HFF-Myc (cell line): ENCODE results near the gene SLC12A7.

ENCODE experiments used
- DNase-seq: peaks from one replicate; pipeline ENCODE4 v3.0.0-alpha.2; 2011; ENCODE audit warnings: low read depth; ENCODE audit errors: extremely low read depth
- H3K4me3 ChIP-seq: replicated peaks from 2 replicates; pipeline ENCODE4 v1.5.1; 2011; ENCODE audit warnings: low read depth, mild to moderate bottlenecking, control low read depth, low read length
- TF ChIP-seq, protein P1 (sequence below): IDR thresholded peaks from 2 replicates; pipeline ENCODE4 v1.5.1; 2012; ENCODE audit warnings: mild to moderate bottlenecking, low read depth, low read length, control low read depth; ENCODE audit errors: missing control alignments

SLC12A7 gene

DNA sequence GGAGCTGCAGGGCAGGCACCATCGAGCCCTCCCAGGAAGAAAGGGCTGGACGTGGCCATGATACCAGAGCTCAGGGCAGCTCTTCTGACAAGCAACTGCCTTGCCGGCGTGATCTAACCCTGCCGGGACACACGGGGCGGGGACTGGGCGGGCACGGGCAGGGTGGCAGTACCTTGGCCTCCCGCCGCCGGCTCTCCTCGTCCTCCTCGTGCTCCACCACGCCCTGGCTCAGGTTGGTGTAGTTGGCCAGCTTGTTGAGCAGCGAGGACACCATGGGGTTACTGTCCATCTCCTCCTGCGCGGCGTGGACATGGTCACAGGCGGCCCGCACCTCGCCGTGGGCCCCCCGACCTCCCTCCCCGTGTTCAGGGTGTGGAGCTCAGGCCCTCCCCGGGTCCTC, 18.5 kb downstream of the SLC12A7 start:
- TF ChIP-seq, protein P1, sequence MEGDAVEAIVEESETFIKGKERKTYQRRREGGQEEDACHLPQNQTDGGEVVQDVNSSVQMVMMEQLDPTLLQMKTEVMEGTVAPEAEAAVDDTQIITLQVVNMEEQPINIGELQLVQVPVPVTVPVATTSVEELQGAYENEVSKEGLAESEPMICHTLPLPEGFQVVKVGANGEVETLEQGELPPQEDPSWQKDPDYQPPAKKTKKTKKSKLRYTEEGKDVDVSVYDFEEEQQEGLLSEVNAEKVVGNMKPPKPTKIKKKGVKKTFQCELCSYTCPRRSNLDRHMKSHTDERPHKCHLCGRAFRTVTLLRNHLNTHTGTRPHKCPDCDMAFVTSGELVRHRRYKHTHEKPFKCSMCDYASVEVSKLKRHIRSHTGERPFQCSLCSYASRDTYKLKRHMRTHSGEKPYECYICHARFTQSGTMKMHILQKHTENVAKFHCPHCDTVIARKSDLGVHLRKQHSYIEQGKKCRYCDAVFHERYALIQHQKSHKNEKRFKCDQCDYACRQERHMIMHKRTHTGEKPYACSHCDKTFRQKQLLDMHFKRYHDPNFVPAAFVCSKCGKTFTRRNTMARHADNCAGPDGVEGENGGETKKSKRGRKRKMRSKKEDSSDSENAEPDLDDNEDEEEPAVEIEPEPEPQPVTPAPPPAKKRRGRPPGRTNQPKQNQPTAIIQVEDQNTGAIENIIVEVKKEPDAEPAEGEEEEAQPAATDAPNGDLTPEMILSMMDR: no peak
- DNase-seq: no peak
- no peak overlapping the region for H3K4me3 ChIP-seq

DNA sequence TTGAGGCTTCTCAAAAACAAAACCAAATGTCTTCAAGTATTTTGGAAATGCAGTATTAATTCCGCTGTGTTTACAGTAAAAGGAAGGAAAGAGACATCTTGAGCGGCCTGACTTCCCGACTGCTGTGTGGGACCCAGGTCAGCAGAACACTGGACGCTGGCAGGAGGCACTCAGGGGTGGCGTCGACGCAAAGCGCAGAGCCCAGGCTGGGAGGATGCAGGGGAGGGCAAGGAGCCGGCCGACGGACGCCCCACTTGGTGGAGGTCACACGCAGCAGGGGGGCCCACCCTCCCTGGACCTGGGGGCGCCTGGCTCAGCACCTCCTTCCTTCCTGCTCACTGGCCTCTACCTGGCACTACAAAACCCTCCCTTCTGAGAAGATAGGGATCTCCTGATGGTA, 19.7 kb downstream of the SLC12A7 start:
- TF ChIP-seq, protein P1: no peak

DNA sequence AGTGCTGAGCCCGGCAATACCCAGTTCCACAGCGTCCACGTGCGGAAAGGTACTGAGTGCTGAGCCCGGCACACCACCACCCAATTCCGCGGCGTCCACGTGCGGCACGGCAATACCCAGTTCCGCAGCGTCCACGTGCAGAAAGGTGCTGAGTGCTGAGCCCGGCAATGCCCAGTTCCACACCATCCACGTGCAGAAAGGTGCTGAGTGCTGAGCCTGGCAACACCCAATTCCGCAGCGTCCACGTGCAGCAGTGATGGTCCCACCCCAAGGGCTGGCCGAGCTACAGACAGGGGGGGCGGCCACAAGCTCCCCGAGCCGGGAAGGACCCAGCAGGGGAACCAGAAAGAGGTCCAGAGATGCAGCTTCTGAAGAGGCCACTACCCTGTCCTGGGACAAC, 20.2 kb downstream of the SLC12A7 start:
- TF ChIP-seq, protein P1: no peak
- DNase-seq: no peak
- H3K4me3 ChIP-seq: no peak overlapping the region

More for the DNA sequence above, 19.7 kb downstream of the SLC12A7 start:
- no peak overlapping the region for H3K4me3 ChIP-seq
- no peak for DNase-seq

DNA sequence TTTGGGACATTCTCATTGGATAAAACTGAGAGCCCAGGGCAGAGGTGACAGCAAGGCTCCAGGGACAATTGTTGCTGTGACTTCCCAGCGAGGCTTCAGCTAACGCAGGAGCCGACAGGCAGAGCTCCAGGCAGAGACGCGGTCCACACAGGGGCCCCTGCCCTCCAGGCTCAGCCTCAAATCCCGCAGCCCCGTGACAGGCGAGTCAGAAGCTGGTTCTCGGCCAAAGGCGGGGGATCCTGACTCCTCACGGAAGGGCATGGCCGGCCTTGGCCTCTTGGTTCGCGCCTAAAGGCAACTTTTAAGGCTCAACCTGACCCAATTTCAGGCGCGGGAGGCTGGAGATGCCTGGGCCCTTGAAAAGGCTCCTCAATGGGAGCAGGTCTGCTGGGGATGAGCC, 21.3 kb downstream of the SLC12A7 start:
- no peak overlapping the region for H3K4me3 ChIP-seq
- TF ChIP-seq, protein P1: no peak
- DNase-seq: no peak

DNA sequence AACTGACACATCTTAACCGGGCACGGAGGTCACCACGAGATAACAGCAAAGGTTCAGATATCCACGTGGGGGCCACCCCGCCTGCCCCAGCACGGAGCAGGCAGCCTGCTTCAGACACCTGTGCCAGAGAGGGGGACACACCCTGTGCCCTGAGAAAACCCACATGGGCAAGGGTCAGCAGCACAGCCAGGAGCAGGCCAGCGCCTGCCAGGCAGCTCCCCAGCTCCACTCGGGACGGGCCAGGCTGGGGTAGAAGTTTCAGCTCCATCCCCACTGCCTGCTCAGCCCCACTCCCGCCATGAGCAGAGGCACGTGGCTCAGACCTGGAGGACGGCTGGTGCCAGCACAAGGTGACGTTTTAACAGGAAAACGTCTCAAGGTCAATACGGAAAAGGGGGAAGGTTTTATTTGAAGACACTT, 22.2 kb downstream of the SLC12A7 start:
- DNase-seq: no peak
- no peak overlapping the region for H3K4me3 ChIP-seq
- TF ChIP-seq, protein P1: no peak

DNA sequence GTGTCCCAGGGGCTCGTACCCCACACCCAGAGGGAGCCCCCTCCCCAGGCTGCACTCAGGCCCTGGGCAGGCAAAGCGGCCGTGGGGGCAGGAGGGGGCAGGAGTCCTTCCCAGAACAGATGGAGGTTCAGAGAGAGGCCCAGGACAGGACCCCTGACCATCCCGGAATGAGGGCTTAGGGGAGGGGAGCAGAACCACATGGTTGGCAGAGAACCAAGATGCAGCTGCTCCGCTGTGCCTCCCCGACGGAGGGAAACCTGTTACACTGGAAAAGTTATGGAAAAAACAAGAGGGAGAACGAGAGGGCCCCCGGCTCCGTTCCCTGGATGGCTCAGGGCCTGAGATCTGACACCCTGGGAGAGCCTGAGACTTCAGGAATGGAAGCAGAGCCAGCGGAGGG, 22.7 kb downstream of the SLC12A7 start:
- TF ChIP-seq, protein P1: no peak
- DNase-seq: no peak
- no peak overlapping the region for H3K4me3 ChIP-seq

DNA sequence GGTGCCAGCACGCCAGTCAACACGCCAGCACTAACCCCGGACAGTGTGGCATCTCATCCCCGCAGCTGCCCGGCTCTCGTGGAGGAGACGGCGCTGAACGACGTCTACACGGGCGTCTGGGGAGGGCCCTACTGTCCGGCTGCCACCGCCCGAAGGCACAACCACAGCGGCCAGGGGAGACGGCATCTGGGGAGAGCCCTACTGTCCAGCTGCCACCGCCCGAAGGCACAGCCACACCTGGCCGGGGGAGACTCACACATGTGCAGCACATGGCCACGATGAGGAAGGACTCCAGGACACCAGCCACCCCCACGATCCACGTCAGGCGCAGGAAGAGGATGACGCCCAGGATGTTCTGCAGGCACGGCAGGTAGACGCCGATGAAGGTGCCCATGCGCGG, 23.1 kb downstream of the SLC12A7 start:
- DNase-seq: no peak
- TF ChIP-seq, protein P1: no peak
- H3K4me3 ChIP-seq: no peak overlapping the region
